ENCODE measurements around the gene PRPF38B.
"Not testable (repeated sequence)": the region's sequence is repeated elsewhere in the genome, so short reads cannot be mapped to it uniquely, and the experiment has no call there.

Gene PRPF38B

DNA sequence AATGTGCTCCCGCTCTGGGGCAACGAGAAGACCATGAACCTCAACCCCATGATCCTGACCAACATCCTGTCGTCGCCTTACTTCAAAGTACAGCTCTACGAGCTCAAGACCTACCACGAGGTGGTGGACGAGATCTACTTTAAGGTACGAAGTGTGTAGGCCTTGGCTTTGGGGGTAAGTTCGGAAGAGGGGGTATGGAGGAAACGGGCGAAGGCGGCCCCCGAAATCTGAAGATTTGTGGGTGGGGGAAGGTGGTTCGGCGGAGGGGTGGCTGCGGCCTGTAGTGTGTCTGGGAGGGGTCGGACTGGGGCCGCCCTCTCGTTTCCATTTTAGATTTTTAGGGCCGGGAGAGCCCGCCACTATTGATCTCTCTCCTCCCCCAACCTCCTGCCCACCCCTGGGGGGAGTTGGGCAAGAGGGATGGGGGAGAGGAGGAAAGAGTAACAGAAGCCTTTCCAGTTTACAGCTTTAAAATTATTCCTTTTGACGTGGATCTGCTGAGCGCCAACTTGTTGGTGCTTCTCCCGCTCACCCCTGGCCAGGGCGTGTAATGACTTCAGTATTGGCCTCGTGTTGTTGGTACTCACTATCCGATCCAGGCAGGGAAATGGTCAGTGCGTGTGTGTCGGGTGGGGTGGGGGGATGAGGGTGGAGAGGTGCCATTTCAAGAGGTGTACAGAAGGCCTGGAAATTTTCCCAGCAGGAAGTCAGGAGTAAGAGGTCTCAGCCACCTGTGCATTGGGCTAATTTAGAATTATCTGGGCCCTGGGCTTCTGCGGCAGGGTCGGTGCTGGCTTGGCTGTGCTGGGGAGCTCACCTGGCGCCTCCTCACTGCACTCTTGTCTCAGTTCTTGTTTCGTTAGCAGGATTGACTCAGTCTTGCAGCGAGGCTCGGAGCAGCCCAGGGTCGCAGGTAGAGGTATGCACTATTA lies 880 bp downstream of the PRPF38B start:
- in situ Hi-C loops (cut with MboI; ENCODE audit: low pct_unique_long_range_greater_than_20kb, low sequenced_read_pairs, unreplicated experiment): no loop called here
- peak; percentile 58 for DNase-seq (ENCODE audit: low spot score)
- TF ChIP-seq, protein P1, sequence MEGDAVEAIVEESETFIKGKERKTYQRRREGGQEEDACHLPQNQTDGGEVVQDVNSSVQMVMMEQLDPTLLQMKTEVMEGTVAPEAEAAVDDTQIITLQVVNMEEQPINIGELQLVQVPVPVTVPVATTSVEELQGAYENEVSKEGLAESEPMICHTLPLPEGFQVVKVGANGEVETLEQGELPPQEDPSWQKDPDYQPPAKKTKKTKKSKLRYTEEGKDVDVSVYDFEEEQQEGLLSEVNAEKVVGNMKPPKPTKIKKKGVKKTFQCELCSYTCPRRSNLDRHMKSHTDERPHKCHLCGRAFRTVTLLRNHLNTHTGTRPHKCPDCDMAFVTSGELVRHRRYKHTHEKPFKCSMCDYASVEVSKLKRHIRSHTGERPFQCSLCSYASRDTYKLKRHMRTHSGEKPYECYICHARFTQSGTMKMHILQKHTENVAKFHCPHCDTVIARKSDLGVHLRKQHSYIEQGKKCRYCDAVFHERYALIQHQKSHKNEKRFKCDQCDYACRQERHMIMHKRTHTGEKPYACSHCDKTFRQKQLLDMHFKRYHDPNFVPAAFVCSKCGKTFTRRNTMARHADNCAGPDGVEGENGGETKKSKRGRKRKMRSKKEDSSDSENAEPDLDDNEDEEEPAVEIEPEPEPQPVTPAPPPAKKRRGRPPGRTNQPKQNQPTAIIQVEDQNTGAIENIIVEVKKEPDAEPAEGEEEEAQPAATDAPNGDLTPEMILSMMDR (IDR thresholded peaks at IDR 0.05; ENCODE audit: extremely low read depth, insufficient read depth, missing control alignments): no peak

DNA sequence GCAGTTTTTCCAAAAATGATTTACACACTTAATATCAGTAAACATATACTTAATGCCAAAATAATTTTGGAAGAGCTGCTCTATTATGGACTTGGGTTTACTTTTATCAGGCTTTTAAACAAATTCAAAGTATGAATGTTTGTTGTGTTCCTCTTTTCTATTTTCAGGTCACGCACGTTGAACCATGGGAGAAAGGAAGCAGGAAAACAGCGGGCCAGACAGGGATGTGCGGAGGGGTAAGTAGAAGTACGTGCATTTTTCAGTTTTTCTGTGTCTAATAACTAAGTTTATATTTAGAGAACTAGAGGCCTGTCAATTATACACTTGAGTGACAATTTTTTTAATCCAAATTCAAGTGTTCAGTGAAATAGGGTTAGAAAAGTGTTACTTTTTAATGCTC lies 3.4 kb downstream of the PRPF38B start:
- TF ChIP-seq, protein P1 (IDR thresholded peaks at IDR 0.05; ENCODE audit: extremely low read depth, insufficient read depth, missing control alignments): no peak
- in situ Hi-C loops (cut with MboI; ENCODE audit: low pct_unique_long_range_greater_than_20kb, low sequenced_read_pairs, unreplicated experiment): no loop called here
- DNase-seq (ENCODE audit: low spot score): no peak

DNA sequence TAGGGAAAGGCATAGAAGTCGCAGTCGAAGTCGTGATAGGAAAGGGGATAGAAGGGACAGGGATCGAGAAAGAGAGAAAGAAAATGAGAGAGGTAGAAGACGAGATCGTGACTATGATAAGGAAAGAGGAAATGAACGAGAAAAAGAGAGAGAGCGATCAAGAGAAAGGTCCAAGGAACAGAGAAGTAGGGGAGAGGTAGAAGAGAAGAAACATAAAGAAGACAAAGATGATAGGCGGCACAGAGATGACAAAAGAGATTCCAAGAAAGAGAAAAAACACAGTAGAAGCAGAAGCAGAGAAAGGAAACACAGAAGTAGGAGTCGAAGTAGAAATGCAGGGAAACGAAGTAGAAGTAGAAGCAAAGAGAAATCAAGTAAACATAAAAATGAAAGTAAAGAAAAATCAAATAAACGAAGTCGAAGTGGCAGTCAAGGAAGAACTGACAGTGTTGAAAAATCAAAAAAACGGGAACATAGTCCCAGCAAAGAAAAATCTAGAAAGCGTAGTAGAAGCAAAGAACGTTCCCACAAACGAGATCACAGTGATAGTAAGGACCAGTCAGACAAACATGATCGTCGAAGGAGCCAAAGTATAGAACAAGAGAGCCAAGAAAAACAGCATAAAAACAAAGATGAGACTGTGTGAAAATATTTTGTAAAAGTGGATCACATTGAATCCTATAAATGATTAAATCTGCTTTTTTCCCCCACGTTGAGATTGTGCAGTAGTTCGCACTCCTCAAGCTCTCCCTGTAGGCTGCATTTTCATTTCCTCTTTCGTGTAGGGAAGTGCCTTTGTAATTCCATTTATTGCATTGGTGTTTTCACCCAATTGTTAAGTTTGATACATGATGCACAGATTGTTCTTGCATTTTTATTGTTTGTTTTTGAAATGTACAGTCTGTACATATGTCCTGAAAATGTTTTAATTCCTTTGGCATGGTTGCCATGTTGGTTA lies 7.5 kb downstream of the PRPF38B start:
- TF ChIP-seq, protein P1 (IDR thresholded peaks at IDR 0.05; ENCODE audit: extremely low read depth, insufficient read depth, missing control alignments): no peak
- in situ Hi-C loops (cut with MboI; ENCODE audit: low pct_unique_long_range_greater_than_20kb, low sequenced_read_pairs, unreplicated experiment): no loop called here
- no peak for DNase-seq (ENCODE audit: low spot score)

DNA sequence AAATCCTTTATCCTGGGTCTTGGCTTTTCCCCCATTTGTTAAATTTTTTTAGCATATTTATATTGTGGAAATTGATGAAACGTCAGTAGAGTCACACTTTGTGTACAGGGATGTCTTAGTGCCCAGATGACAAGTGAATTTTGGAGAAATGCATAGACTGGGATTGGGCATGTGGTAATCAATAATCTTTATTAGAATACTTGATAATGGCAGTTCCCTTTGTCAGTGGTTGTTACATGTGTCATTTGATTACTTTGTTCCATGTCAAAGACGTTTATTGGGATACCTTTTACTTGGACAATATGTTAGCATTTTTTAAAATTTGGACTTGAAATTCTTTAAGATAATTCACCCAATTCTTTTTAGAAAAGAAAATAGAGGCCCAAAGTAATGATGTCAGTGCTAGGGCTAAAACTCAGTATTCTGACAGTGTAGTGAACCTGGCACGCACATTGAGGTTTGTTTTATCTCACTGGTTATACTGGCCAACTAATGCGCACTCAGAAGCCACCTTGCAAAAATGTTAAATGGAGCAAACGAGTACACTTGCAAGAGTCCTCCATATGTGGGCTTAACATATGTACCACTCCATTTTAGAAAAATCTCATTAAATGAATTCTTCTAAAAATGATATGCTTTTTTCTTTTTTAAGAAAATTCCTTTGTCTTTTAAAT lies 9.2 kb downstream of the PRPF38B start:
- DNase-seq (ENCODE audit: low spot score): no peak
- TF ChIP-seq, protein P1 (IDR thresholded peaks at IDR 0.05; ENCODE audit: extremely low read depth, insufficient read depth, missing control alignments): no peak
- in situ Hi-C loops (cut with MboI; ENCODE audit: low pct_unique_long_range_greater_than_20kb, low sequenced_read_pairs, unreplicated experiment): no loop called here

DNA sequence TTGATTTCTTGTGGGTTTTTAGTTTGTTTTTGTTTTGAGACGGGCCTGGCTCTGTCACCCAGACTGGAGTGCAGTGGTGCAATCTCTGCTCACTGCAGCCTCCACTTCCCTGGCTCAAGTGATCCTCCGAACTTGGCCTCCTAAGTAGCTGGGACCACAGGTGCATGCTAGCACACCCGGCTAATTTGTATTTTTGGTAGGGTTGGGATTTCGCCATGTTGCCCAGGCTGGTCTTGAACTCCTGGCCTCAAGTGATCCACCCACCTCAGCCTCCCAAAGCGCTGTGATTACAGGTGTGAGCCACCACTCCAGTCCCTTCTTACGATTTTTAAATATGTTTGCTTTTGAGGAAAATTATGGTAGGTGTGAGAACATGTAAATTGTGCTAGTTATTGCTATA lies 10.0 kb downstream of the PRPF38B start:
- DNase-seq (ENCODE audit: low spot score); in situ Hi-C loops (cut with MboI; ENCODE audit: low pct_unique_long_range_greater_than_20kb, low sequenced_read_pairs, unreplicated experiment): not testable (repeated sequence)

DNA sequence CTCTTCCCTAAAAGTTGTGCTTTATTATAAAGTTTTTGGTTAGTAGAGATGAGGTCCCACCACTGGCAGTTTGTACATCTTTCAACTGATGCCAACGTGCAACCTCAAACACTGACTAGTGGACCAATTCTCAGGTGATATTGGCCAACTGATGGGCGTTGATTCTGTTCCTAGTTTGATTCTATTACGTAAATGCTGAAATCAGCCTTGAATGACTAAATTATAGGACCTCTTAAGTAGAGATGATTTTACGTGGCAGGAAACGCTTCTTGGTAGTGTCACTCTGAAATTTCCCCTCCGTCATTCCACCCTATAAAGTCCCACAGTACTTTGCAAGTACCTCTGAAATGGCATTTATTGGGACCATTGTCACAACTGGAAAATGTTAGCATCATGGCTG lies 11.8 kb downstream of the PRPF38B start:
- no peak for DNase-seq (ENCODE audit: low spot score)
- TF ChIP-seq, protein P1 (IDR thresholded peaks at IDR 0.05; ENCODE audit: extremely low read depth, insufficient read depth, missing control alignments): no peak
- in situ Hi-C loops (cut with MboI; ENCODE audit: low pct_unique_long_range_greater_than_20kb, low sequenced_read_pairs, unreplicated experiment): no loop called here

Data from GM13977 (cell line).